Breast epithelium (tissue), 3 donors: ENCODE measurements around the gene TMTC3.

Source experiments
- POLR2A ChIP-seq: fragments of 450-650 bp; IDR thresholded peaks from one replicate; pipeline ENCODE4 v1.6.1; 2016; ENCODE audit warnings: antibody characterized with exemption, mild to moderate bottlenecking, moderate library complexity
- POLR2AphosphoS5 ChIP-seq, 3 donors: sonication (generic); formaldehyde crosslinking; IDR thresholded peaks; one replicate each; pipeline ENCODE4 v1.6.1; 2017; ENCODE audit warnings: antibody characterized with exemption in 3 of 3
- TF ChIP-seq, protein P1 (sequence below), 3 donors: fragments of 450-650 bp; IDR thresholded peaks; one replicate each; pipeline ENCODE4 v1.5.1; 2016 to 2017; ENCODE audit warnings: antibody characterized with exemption in 3 of 3, mild to moderate bottlenecking in 3 of 3, moderate library complexity in 3 of 3

GRCh38 chr12:88175544-88175943 is 33.4 kb downstream of the TMTC3 start:
- TF ChIP-seq POLR2AphosphoS5 (IDR thresholded peaks at IDR 0.05) (no peak), POLR2A (no peak)
- TF ChIP-seq, protein P1, sequence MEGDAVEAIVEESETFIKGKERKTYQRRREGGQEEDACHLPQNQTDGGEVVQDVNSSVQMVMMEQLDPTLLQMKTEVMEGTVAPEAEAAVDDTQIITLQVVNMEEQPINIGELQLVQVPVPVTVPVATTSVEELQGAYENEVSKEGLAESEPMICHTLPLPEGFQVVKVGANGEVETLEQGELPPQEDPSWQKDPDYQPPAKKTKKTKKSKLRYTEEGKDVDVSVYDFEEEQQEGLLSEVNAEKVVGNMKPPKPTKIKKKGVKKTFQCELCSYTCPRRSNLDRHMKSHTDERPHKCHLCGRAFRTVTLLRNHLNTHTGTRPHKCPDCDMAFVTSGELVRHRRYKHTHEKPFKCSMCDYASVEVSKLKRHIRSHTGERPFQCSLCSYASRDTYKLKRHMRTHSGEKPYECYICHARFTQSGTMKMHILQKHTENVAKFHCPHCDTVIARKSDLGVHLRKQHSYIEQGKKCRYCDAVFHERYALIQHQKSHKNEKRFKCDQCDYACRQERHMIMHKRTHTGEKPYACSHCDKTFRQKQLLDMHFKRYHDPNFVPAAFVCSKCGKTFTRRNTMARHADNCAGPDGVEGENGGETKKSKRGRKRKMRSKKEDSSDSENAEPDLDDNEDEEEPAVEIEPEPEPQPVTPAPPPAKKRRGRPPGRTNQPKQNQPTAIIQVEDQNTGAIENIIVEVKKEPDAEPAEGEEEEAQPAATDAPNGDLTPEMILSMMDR (IDR thresholded peaks at IDR 0.05) = no peak
